Measurements from ENCODE around the gene RDH13.

RDH13 gene

GRCh38 chr19:55083004-55083850 is 20.3 kb upstream of the RDH13 start:
- TF ChIP-seq RAD21 (IDR thresholded peaks at IDR 0.05; ENCODE audit: low read depth) (no peak), MAX (IDR thresholded peaks at IDR 0.05) (no peak), EGR1 (IDR thresholded peaks at IDR 0.05) (no peak), NFIC (IDR thresholded peaks at IDR 0.05) (no peak), TAF1 (IDR thresholded peaks at IDR 0.05; ENCODE audit: low read depth) (no peak), REST (IDR thresholded peaks at IDR 0.05; ENCODE audit: low read depth) (no peak), TEAD4 (IDR thresholded peaks at IDR 0.05) (no peak), EP300 (IDR thresholded peaks at IDR 0.05; ENCODE audit: borderline replicate concordance) (no peak), USF1 (IDR thresholded peaks at IDR 0.05) (no peak), ZBTB7A (IDR thresholded peaks at IDR 0.05; ENCODE audit: low read depth) (no peak)

- TF ChIP-seq FOXM1 (IDR thresholded peaks at IDR 0.05; ENCODE audit: borderline replicate concordance, low read depth) (no peak), YY1 (IDR thresholded peaks at IDR 0.05; ENCODE audit: low read depth) (no peak), REST (IDR thresholded peaks at IDR 0.05; ENCODE audit: low read depth) (no peak), NFIC (IDR thresholded peaks at IDR 0.05) (no peak), EP300 (IDR thresholded peaks at IDR 0.05; ENCODE audit: borderline replicate concordance) (no peak), RAD21 (IDR thresholded peaks at IDR 0.05; ENCODE audit: low read depth) (no peak), TCF12 (IDR thresholded peaks at IDR 0.05; ENCODE audit: low read depth) (no peak)
Measured at GRCh38 chr19:55082020-55082851, 19.3 kb upstream of the RDH13 start.

GRCh38 chr19:55081770-55082019 is 18.7 kb upstream of the RDH13 start:
- TF ChIP-seq EP300 (IDR thresholded peaks at IDR 0.05; ENCODE audit: borderline replicate concordance) = no peak
- no peak for TF ChIP-seq REST (IDR thresholded peaks at IDR 0.05; ENCODE audit: low read depth)
- TF ChIP-seq YY1 (IDR thresholded peaks at IDR 0.05; ENCODE audit: low read depth) = no peak
- TF ChIP-seq CEBPB (IDR thresholded peaks at IDR 0.05) = no peak
- no peak for TF ChIP-seq TAF1 (IDR thresholded peaks at IDR 0.05; ENCODE audit: low read depth)
- no peak for TF ChIP-seq CREB1 (IDR thresholded peaks at IDR 0.05; ENCODE audit: low read depth)
- no peak for TF ChIP-seq ZBTB7A (IDR thresholded peaks at IDR 0.05; ENCODE audit: low read depth)
- no peak for TF ChIP-seq RAD21 (IDR thresholded peaks at IDR 0.05; ENCODE audit: low read depth)
- no peak for TF ChIP-seq USF1 (IDR thresholded peaks at IDR 0.05)
- no peak for TF ChIP-seq TCF12 (IDR thresholded peaks at IDR 0.05; ENCODE audit: low read depth)
- TF ChIP-seq FOXM1 (IDR thresholded peaks at IDR 0.05; ENCODE audit: borderline replicate concordance, low read depth) = no peak
- no peak for TF ChIP-seq NFIC (IDR thresholded peaks at IDR 0.05)
- TF ChIP-seq TEAD4 (IDR thresholded peaks at IDR 0.05) = no peak
- no peak for TF ChIP-seq MAX (IDR thresholded peaks at IDR 0.05)
- no peak for TF ChIP-seq EGR1 (IDR thresholded peaks at IDR 0.05)
